ENCODE data around the gene FBXO7.

DNA sequence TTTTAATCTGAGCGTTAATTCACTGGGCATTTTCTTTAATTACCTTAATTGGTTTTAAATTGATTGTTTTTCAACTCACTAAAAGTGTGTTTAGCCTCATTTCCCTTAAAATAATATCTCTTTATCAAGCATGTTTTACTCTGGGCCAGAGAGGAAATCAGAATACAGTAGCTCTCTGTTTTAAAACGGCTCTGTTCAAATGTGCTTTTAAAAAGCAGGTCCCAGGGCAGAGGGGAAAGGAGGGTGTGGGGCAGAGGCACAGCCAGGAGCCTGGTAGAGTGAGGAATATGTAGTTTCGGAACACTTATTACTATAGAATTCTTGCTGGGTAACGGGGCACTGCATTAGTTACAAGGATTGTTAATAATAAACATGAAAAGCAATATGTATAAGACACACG, 47.6 kb downstream of the FBXO7 start:
- TF ChIP-seq, protein P1, sequence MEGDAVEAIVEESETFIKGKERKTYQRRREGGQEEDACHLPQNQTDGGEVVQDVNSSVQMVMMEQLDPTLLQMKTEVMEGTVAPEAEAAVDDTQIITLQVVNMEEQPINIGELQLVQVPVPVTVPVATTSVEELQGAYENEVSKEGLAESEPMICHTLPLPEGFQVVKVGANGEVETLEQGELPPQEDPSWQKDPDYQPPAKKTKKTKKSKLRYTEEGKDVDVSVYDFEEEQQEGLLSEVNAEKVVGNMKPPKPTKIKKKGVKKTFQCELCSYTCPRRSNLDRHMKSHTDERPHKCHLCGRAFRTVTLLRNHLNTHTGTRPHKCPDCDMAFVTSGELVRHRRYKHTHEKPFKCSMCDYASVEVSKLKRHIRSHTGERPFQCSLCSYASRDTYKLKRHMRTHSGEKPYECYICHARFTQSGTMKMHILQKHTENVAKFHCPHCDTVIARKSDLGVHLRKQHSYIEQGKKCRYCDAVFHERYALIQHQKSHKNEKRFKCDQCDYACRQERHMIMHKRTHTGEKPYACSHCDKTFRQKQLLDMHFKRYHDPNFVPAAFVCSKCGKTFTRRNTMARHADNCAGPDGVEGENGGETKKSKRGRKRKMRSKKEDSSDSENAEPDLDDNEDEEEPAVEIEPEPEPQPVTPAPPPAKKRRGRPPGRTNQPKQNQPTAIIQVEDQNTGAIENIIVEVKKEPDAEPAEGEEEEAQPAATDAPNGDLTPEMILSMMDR (IDR thresholded peaks at IDR 0.05) = no peak
- TF ChIP-seq EP300 (IDR thresholded peaks at IDR 0.05; ENCODE audit: low read depth) = no peak
- no peak for TF ChIP-seq POLR2A (IDR thresholded peaks at IDR 0.05)
- no peak for TF ChIP-seq POLR2AphosphoS5 (IDR thresholded peaks at IDR 0.05)
